HK-2 (cell line): ENCODE measurements around the gene TIAM2.
"Not testable (repeated sequence)": the region's sequence is repeated elsewhere in the genome, so short reads cannot be mapped to it uniquely, and the experiment has no call there.

Experiments
- DNase-seq: peaks from one replicate; pipeline ENCODE4 v3.0.0-alpha.2; 2018; ENCODE audit not compliant: unreplicated experiment

The TIAM2 gene

DNA sequence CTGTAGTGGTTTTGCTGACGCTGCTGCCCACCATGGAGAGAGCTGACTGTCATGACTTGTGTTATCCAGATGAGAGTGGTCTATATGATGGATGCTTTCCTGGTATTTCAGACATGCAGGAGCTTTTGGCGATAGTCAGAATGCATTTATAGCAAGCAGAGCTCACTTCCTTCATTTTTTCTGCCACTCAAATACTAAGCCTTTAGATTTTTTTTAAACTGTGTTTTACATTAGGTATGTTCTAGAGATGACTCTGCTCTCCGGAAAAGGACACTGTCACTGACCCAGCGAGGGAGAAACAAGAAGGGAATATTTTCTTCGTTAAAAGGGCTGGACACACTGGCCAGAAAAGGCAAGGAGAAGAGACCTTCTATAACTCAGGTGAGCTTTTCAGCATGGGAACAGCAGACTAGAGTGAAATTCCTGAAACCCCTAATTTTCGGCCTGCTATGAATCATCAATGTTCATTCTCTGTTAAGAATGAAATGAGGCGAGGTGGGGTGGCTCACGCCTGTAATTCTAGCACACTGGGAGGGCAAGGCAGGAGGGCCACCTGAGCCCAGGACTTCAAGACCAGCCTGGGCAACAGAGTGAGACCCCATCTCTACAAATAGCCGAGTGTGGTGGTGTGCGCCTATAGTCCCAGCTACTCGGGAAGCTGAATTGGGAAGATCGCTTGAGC, 170.1 kb downstream of the TIAM2 start:
- DNase-seq: no peak

DNA sequence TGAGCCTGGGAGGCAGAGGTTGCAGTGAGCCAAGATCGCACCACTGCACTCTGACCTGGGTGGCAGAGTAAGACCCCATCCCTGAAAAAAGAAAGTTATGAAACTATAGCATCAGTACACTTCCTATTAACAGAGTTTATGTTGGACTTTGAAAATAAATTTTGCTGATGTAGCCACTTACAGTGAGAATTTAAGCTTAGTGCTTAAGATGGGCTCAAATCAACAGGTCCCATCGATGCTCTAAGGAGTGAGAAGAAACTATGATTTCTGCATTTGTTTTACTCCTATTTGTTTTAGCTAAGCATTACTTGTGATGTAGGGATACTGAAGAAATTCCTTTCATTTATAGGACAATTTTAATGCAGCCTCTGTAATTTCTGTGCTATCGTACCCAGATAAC, 175.4 kb downstream of the TIAM2 start:
- no peak for DNase-seq

DNA sequence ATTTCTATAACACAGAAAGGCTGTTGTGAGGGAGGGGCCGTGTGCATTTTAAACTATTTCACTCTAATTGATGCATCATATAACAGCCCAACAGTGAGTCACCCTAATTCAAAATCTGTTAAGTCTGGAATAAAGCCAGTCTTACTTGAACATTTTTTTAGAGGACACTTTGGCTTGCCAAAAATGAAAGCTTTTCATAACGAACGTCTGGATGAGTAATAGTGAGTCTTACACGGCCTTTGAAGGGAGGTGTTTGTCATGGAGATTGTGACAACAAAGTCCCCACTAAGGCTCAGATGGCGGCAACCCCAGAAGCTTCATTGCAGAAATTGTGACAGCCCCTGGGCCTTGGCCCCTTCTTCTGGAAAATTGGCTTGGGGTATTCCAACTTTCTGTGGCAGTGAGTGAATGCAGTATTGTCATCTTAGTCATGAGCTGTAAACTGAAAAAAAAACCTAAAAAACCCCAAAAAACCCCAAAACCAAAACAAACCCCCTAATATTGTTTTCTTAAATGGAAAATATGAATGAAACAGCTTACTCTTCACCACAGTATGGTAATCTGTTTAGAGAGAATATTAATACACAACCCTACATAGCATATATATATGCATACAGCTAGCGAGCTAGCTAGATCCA, 176.1 kb downstream of the TIAM2 start:
- peak; percentile 35 for DNase-seq

DNA sequence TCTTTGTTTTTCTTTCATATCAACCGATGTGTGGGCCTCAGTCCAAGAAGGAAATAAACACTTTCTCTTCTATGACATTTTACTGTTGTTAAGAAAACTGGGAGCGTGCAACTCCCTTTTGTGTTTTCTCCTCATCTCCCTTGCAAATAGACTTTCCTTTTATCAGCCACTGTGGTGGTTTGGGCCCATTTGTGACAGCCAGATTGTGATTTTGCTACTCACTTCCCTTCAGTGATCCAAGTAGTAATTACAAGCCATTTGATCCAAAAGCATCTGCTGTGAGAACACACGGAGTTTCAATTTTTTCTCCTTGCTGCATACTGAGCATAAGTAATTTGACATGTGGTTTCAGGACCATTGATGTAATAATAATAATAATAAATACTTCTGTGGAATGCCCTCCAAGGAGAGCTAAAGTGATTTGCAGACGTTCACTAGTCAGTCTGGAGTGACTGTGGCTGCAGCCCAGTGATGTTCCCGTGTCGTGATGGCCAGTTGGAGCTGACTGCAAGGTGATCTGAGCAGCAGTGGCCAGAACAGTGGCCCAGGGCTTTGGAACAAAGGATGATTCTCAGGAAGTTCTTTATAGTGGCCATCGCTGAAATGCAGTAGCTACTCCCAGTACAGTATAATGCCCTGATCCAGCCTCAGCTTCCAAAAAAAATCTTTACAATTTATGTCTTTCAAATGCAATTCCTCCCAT, 176.8 kb downstream of the TIAM2 start:
- DNase-seq: no peak

DNA sequence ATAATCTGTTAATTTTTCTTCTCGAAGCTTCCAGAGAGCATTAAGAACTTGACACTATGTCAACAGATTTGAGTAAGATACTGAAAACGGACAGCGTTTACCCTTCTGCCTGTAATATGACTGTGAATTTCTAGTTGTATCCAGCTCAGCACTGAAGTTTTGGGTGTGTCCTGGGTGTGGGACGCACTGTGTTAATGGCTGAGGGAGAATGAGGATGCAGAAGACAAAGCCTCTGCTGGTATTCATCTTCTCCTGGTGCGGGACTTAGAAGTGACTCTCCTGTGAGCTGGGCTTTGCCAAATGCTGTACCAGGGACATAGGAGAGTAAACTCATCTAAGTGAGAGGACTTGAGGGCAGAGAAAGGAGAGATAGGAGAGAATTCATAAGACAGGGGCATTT, 178.4 kb downstream of the TIAM2 start:
- DNase-seq: no peak

DNA sequence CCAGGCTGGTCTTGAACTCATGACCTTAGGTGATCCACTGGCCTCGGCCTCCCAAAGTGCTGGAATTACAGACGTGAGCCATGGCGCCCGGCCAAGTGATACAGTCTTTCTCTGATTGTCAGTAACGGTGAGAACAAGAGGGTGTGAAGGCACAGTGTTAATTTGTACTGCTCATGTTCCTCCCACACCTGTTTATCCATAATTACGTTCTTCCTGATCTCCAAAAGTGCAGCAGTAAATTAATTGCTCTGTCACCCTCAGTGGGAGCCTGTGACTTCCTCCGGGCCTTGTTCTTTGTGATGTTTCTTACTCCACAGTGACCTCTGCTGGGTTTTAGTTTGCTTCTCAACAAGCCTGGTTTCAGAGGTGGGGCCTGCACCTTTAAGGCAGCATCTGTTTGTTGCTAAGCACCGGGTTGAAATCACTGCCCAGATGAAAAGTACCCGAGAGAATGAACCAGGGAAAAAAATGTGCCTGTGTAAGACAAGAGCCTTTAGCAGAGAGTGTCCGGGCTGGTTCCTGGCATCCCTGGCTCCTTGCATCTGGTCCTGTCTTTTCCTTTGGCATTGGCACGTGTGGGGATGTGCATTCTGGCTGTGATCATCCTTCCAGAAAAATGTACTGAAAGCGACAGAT, 179.6 kb downstream of the TIAM2 start:
- peak; percentile 53 for DNase-seq

DNA sequence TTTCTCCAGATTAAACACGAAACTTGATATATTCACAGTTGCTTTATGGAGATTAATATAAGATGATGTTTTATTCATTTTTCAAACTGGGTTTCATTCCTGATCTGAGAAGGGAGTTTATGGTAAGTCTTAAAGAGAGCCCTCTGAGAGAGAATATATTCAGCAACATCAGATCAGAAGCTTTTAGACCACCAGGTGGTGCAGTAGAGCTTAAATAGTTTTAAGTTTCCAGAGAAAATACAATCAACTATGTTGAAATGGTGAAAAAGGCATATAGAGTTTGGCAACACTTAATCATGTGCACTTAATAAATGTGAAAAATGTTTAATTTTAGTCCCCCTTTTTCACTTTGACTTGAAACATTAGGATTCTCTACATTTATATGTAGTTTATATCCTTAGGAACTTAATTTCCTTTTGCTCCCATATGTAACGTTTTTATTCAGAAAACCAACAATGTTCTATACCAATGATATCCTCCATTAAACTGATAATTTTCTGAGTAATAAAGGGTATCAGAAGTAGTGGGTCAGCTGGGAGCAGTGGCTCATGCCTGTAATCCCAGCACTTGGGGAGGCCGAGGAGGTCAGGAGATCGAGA, 182.3 kb downstream of the TIAM2 start:
- no peak for DNase-seq

DNA sequence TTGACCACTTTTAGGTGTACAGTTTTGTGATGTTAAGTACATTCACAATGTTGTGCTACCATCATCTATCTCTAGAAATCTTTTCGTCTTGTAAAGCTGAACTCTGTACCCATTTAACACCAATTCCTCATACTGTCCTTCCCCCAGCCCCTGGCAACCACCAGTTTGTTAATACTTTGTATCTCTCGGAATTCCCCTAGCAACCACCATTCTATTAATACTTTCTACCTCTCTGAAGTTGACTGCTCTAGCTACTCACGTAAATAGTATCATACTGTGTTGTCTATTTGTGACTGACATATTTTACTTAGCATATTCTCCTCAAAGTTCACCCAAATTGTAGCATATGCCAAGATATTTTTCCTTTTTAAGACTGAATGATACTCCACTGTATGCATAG, 186.4 kb downstream of the TIAM2 start:
- DNase-seq: no peak

DNA sequence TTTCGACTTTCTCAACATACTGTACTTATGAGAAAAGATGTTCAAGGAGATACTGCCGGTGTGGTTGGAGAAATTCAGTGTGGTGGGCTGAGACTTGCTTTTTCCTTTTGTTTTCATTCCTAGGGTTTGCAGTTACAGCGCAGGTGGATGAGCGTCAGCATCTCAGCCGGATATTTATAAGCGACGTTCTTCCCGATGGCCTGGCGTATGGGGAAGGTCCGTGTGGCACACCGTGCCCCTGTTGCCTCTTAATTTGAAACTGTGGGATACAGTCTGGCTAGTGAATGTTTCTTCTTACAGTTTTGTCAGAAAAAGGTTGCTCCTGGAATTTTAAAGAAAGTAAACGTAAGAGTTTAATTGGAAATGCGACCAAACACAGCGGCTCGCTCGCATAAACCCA, 187.0 kb downstream of the TIAM2 start:
- DNase-seq: no peak

DNA sequence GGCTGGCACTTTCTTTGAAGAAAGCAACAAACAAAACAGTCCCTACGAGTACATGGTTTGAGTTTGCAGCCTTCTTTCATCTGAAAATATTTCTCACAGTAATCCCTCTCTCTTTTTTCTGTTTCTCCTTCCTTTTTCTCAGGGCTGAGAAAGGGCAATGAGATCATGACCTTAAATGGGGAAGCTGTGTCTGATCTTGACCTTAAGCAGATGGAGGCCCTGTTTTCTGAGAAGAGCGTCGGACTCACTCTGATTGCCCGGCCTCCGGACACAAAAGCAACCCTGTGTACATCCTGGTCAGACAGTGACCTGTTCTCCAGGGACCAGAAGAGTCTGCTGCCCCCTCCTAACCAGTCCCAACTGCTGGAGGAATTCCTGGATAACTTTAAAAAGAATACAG, 188.0 kb downstream of the TIAM2 start:
- no peak for DNase-seq

DNA sequence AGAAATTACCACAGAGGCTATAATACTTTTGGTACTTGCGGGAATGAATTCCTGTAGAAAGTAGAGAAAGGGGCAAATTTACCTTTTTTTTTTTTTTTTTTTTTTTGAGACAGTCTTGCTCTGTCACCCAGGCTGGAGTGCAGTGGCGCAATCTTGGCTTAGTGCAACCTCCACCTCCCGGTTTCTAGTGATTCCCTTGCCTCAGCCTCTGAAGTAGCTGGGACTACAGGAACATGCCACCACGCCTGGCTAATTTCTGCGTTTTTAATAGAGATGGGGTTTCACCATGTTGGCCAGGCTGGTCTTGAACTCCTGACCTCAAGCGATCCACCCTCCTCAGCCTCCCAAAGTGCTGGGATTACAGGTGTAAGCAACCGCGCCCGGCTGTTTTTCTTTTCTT, 189.9 kb downstream of the TIAM2 start:
- not testable (repeated sequence) for DNase-seq

DNA sequence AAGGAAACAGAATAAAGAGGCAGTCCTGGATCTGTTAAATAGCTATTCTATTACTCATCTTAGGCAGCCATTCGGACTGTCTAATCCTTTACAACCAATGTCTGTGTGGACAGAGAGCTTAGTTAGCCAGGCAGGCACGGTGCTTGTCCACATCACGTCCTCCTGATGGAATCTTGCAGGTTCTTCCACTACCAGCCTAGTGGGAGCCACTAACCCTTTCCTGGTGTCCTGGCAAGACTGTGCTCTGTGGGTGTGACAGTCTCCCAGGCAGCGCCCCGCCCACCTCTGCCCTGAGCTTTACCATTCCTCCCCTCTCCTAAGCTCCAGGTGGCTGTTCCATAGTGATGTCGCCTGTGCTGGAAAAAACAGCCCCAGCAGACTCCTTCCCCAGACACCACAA, 190.4 kb downstream of the TIAM2 start:
- DNase-seq: peak; percentile 9

DNA sequence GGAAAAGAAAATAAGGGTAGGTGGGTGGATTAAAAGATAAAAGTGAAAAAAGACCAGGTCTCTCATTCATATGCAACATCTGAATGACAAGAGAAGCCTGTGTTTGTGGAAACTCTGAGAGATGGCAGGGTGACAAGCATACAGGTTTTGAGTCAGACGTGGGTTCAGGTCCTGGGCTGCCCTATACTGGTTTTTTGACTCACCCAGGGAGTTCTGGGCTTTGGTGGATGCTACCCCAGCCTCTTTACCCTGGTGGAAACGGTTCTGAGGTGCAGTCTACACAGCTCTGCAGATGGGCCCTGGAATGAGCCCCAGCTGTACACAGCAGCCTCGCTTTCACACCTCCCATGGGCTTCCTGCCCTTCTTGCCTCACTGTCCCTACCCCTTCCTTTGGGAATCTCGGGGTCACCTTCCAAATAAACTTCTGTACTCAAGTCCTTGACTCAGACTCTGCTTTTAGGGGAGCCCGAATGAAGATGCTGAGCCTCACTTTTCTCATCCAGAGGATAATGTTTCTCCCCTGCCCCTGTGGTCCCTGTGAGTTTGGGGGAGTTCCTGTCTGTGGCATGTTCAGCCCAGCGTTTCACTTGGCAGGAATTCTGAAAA, 191.0 kb downstream of the TIAM2 start:
- no peak for DNase-seq

DNA sequence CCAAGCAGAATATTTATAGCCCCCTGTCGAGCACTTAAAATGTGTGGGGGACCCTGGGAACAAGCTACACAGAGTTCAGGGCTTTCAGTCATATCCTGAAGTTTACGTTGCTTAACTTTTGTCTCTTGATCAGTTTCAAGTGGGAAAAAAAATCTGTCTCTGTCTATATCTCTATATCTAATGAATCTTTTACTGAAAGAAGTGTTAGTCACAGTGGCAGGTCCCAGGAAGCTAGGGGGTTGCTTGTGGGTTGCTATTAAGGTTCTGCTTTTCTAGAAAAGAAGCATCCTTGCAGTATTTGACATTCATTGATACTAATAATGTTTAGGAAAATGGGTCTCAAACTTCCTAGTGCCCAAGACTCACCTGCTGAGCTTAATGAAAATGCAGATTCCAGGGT, 192.0 kb downstream of the TIAM2 start:
- no peak for DNase-seq

DNA sequence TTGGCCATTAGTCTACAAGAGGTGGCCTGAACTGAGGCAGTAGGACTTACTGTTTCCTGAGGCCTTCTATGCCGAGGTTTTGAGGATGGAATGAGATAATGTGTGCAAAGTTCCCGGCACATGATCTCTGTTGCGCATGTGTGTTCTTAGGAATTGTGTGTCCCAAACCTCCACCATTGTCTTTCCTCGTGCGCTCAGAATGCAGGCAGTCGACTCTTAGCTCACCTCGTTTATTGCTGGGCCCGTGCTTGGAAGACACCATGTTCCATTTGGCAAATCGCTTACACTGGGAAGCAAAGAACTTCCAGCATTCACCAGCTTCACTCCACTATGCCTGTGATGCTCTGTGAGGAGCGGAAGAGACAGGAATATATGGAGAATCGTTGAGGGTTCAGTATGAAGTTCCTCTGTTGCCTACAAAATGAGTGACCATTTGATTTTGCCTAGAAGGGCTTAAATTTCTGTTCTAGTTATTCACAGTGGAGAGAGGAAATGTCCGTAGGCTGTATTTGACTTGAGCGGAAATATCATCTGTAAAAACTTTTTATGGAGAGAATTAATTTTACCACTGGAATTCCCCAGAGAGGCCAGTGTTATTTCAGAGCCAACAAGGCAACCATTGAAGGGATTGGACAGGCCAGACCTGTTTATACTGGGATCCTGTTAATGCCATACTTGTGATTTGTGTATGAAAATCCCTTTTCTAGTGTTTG, 193.0 kb downstream of the TIAM2 start:
- DNase-seq: no peak

DNA sequence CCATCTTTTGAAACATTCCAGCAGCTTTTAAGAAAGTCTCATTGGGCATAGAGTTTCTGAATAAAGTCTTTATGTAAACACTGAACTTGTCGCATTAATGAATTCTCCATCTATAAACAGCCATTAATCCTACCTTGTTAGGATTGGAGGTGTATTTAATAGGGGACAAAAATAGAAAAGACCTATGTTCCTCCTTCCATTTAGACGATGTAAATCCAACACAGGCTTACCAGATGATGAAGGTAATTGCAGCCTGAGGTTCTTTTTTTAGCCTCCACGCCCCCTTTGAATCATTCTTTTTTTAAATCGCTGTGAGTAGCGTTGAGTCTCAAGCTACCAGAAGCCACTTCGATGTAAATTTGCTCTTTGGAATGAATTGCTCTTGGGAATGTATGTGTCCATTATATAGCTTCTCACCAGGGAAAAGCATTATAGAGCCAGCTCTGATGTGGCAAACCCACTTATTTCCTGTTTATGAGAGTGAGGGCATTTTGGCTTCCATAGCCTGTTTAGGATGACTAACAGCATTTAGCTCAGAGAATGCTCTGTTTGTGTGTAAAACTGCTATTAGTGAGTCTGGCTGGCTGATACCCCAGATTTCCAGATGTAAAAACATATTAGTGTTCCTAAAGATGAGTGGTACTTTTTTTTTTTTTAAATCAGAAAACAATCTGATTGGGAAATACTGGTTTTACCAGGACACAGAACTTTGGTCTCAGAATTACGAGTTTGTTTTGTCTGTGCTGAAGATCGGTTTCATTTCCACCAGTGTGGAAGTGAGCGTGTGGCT, 193.8 kb downstream of the TIAM2 start:
- no peak for DNase-seq

DNA sequence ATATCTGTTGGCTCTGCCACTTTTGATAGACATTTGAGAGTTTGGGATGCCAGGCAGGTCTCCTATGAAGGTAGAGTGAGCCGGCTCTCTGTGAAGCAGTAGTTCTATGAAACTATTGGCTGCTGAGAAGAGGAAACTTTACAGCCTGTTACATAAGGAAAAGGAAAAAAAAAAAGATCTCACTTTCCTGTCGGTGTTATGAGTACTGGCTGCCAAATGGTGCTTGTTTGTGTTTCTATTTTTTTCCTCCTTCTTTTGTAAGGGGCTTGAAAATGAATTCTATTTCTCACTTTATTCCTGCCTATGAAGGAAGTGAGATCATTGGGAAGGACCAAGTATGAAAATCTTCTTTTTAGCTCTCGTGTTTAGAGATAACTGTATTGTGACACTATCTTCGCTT, 195.6 kb downstream of the TIAM2 start:
- no peak for DNase-seq

DNA sequence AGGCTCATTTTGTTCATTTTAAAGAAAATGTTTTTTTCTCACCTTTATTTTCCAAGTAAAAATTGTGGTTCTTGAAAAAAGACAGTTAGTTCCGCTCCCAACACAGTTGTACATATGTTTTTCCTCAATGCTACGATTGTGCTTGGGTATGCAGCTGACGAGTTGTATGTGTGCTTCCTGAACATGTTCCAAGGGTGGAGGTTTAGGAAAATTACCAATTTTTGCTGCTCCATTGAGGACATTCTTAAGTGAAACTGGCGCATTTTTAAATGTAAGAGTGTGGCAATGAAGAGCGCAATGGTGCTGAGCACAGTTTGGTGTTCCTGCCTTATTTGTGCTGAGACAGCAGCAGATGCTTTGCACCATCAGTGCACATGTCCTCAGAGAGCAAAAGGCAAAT, 198.4 kb downstream of the TIAM2 start:
- DNase-seq: no peak

DNA sequence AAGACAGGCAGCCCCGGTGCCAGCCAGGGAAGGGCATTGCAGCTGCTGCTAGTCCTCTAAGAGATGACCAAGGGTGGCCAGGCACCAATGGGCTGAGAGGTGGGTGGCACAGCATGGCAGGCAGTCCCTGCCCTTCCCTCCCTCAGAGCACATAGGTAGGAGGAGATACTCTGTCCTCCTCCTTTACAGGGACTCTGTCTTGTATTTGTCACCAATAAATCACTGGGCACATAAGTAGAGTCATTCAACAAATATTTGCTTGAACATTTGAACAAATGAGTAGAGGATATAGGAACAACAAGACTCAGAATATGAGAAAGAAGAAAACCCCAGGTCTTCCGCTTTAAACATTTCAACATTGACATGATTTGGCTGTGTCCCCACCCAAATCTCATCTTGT, 199.3 kb downstream of the TIAM2 start:
- DNase-seq: no peak

DNA sequence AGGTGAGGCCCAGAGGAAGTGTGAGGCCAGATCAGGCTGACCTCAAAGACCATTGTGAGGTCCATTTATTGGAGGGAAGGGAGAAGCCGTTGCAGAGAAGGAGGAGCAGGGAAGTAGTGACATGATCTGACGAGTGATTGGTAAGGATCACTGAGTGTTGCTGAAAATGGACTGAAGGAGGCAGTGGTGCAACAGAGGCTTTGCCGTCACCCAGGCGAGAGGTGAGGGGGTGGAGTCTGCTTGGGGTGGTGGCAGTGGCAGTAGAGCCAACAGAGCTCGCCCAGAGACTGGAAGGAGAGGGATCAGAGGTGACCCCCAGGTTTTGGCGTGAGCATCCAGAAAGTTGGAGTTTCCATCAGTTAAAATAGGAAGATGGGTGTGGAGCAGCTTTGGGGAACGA, 200.8 kb downstream of the TIAM2 start:
- no peak for DNase-seq

DNA sequence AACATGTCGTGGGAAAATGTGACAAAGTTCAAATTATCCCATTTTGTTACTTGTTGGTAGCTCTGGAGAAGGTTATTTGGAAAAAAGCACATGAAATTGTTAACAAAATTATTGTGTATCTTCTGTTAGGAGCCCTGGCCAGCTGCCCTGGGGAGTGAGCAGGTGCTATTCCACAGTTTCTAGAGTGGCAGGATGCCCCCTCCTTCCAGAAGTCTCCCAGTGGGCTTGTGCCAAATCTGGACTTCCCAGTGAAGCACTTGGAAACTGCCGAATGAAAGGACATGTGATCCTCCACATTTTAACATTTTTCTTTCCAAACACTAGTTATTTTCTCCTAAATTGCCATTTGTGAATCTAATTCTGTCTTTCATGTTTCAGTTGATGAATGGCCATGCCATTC, 201.8 kb downstream of the TIAM2 start:
- no peak for DNase-seq
